ENCODE data around the gene ICE1. TPM values are rescaled to one million over a fixed set of nuclear protein-coding genes. Genes with fewer than 3 reads are reported as not detected.

The ICE1 gene
- total RNA-seq = 10 to 100 TPM; 17.2 to 18.5 TPM

GRCh38 chr5:5421961-5422818 lies at the start of gene ICE1:
Gene ICE1 (plus strand): TSS chr5:5422677. CDS start chr5:5422916, 239 bp downstream.
- DNase-seq (ENCODE audit: low spot score) = peak; percentile 99
- peak within 1 kb of the TSS; percentile 91 to 97 for H3K27ac ChIP-seq
- H3K4me3 ChIP-seq = peak within 1 kb of the TSS; percentile 83 to 100
- H3K9me3 ChIP-seq = no peaks in the 10 kb centered on the region
- no peaks in the 10 kb centered on the region for H3K27me3 ChIP-seq
- TF ChIP-seq CTCF (IDR thresholded peaks at IDR 0.05) = peak in 1 of 2 donors; percentile 33
- no peaks in the 10 kb centered on the region for H3K36me3 ChIP-seq
- H3K4me1 ChIP-seq = peaks cover 0 to 36% of the 10 kb centered on the region in 2 donors

GRCh38 chr5:5372930-5373329 lies 49.5 kb upstream of the ICE1 start:
- no peak for TF ChIP-seq CTCF (IDR thresholded peaks at IDR 0.05)
- Histone ChIP-seq H3K4me3 (no peak overlapping the region), H3K9me3 (no peaks in the 10 kb centered on the region), H3K27me3 (no peaks in the 10 kb centered on the region), H3K4me1 (no peaks in the 10 kb centered on the region), H3K36me3 (no peaks in the 10 kb centered on the region), H3K27ac (no peak overlapping the region)
- no peak for DNase-seq (ENCODE audit: low spot score)

GRCh38 chr5:5373351-5373989 lies 49.0 kb upstream of the ICE1 start:
- H3K4me1 ChIP-seq = no peaks in the 10 kb centered on the region
- no peaks in the 10 kb centered on the region for H3K36me3 ChIP-seq
- H3K9me3 ChIP-seq = no peaks in the 10 kb centered on the region
- TF ChIP-seq CTCF (IDR thresholded peaks at IDR 0.05) = no peak
- H3K27me3 ChIP-seq = no peaks in the 10 kb centered on the region
- no peak overlapping the region for H3K4me3 ChIP-seq
- DNase-seq (ENCODE audit: low spot score) = no peak
- peak overlapping the region in 1 of 2 donors; percentile 37 for H3K27ac ChIP-seq

- Histone ChIP-seq H3K4me3 (no peak overlapping the region), H3K27ac (peak overlapping the region in 1 of 2 donors; percentile 37), H3K27me3 (no peaks in the 10 kb centered on the region), H3K4me1 (no peaks in the 10 kb centered on the region), H3K9me3 (no peaks in the 10 kb centered on the region), H3K36me3 (no peaks in the 10 kb centered on the region)
- no peak for DNase-seq (ENCODE audit: low spot score)
- no peak for TF ChIP-seq CTCF (IDR thresholded peaks at IDR 0.05)
Measured at GRCh38 chr5:5374009-5374715, 48.3 kb upstream of the ICE1 start.

DNA sequence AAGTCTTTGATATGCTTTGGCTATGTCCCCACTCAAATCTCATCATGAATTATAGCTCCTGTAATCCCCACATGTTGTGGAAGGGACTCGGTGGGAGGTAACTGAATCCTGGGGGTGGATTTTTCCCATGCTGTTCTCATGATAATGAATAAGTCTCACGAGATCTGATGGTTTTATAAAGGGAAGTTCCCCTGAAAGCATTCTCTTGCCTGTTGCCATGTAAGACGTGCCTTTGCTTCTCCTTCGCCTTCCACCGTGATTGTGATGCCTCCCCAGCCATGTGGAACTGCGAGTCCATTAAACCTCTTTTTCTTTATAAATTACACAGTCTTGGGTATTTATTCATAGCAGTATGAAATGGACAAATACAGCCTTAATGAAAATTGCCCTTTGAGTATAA lies 44.7 kb upstream of the ICE1 start:
- H3K4me3 ChIP-seq = no peak overlapping the region
- DNase-seq (ENCODE audit: low spot score) = no peak
- no peak for TF ChIP-seq CTCF (IDR thresholded peaks at IDR 0.05)
- H3K36me3 ChIP-seq = no peaks in the 10 kb centered on the region
- no peaks in the 10 kb centered on the region for H3K4me1 ChIP-seq
- H3K27ac ChIP-seq = no peak overlapping the region
- no peaks in the 10 kb centered on the region for H3K27me3 ChIP-seq
- no peaks in the 10 kb centered on the region for H3K9me3 ChIP-seq

Measured in right atrium auricular region (tissue), 2 donors.